Omental fat pad (tissue), 4 donors: Measurements from ENCODE around the gene ZNF467. TPM values are rescaled to one million over a fixed set of nuclear protein-coding genes. Genes with fewer than 3 reads are reported as not detected.

ENCODE experiments used
- ATAC-seq: fragments of 150-250 bp; one replicate; pipeline ENCODE4 v1.9.1; 2016; ENCODE audit warnings: mild to moderate bottlenecking, moderate library complexity; ENCODE audit not compliant: low FRiP score
- DNase-seq: peaks from one replicate; pipeline ENCODE4 v3.0.0-alpha.2; 2019; ENCODE audit warnings: low spot score
- total RNA-seq, 4 donors: library from RNA; depleted of rRNA; stranded (reverse); fragments of >200 nt; gene quantifications; one replicate each; pipeline ENCODE4 v1.1.0, GENCODE V29; 2016
- TF ChIP-seq, protein P1 (sequence below), 3 donors: fragments of 450-650 bp; IDR thresholded peaks; one replicate each; pipeline ENCODE4 v1.5.1; 2016 to 2017; ENCODE audit warnings: antibody characterized with exemption in 3 of 3, mild to moderate bottlenecking in 3 of 3, moderate library complexity in 2 of 3

The ZNF467 gene
- total RNA-seq, 4 donors from 2014 or later = 4.2 to 15.8 (median 7.0) TPM

DNA sequence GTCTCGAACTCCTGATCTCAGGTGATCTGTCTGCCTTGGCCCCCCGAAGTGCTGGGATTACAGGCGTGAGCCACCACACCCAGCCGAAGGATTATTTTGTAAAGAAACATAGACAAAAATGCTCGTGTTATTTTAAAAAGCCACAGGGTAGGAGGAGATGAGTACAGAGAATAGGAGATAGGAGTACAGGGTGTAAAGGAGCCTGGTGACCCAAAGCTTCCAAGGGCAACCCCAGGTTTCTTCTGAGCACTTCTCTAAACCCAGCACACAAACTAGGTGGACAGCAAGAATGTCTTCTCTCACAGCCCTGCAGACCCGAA is 54.7 kb downstream of the ZNF467 start:
- TF ChIP-seq, protein P1, sequence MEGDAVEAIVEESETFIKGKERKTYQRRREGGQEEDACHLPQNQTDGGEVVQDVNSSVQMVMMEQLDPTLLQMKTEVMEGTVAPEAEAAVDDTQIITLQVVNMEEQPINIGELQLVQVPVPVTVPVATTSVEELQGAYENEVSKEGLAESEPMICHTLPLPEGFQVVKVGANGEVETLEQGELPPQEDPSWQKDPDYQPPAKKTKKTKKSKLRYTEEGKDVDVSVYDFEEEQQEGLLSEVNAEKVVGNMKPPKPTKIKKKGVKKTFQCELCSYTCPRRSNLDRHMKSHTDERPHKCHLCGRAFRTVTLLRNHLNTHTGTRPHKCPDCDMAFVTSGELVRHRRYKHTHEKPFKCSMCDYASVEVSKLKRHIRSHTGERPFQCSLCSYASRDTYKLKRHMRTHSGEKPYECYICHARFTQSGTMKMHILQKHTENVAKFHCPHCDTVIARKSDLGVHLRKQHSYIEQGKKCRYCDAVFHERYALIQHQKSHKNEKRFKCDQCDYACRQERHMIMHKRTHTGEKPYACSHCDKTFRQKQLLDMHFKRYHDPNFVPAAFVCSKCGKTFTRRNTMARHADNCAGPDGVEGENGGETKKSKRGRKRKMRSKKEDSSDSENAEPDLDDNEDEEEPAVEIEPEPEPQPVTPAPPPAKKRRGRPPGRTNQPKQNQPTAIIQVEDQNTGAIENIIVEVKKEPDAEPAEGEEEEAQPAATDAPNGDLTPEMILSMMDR (IDR thresholded peaks at IDR 0.05) = no peak
- no peak for DNase-seq
- ATAC-seq = no peak

DNA sequence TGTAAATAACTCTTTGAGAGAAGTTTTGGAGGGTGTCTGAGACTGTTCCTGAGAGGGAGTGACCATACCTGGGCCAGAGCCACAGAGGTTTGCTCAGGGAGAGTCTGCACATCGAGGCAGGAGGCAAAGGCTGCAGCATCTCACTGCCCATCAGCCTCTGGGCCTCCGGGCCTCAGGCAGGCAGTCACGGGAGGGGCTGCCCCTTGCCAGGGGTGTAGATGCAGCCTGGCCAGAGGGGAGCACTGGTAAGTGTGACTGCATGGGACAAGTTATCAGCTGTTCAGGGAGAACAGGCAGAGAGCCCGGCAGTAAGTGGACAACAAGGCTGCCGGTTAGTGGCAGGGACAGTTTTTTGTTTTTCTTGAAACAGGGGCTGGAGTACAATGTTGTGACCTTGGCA is 55.9 kb downstream of the ZNF467 start:
- no peak for ATAC-seq
- no peak for DNase-seq
- TF ChIP-seq, protein P1 (IDR thresholded peaks at IDR 0.05) = no peak

DNA sequence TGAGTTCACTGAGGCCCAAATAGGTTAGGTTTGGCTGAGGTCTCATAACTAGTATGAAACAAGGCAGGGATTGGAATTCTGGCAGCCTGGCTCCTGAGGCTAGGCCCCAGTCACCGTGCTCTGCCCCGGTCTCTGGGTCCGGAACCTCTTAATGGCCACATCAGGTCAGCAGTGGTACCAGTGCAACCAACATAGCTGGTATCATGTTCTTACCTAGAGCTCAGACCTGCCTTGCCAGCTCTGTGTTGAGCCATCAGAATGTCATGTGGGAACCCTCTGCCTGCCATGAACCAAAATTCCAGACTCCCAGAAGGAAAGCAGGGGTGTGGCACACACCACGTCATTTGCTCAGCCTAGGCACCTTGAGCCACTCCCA is 56.5 kb downstream of the ZNF467 start:
- no peak for ATAC-seq
- TF ChIP-seq, protein P1 (IDR thresholded peaks at IDR 0.05) = no peak
- no peak for DNase-seq

DNA sequence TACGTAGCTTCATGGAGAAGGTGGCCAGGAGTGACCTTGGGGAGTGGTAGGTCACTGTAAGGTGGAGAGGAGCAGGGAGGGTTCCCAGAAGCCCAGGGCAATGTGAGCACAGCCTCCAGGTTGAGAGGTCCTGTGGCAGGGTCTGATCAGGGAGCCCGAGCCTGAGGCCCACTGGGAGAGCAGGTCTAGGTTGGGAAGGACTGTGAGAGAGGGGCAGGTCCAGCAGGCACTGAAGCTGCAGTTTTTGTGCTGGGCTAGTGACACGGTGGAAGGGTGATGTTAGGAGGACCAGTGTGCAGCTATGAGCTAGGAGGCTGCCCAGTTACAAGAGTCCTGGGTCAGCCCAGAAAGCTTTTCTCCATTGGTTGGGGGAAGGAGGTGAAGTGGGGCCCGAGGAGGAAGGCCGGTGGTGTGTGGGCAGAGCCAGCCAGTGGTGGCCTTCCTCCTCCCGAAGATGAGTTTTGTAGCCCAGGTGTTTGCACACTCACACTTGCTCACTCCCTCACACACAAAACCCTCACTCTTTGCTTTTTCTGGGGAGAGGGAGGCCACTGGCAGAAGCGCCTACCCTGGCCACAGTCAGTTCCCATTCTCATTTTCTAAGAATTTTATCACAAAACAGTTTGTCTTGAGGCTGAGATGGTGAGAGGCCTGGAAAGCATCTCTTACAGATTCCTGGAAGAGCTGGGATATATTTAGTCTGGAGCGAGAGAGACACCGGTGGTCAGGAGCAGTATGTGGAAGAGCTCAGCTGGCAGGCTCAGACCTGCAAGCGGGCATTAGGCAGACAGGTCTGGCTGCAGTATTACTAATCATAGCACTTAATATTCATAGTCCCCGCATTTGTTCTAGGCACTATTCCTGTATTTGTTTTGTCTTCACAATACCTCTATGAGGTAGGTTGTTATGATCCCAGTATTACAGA is 57.1 kb downstream of the ZNF467 start:
- DNase-seq (peak; percentile 13), ATAC-seq (no peak)
- TF ChIP-seq, protein P1 (IDR thresholded peaks at IDR 0.05) = no peak

DNA sequence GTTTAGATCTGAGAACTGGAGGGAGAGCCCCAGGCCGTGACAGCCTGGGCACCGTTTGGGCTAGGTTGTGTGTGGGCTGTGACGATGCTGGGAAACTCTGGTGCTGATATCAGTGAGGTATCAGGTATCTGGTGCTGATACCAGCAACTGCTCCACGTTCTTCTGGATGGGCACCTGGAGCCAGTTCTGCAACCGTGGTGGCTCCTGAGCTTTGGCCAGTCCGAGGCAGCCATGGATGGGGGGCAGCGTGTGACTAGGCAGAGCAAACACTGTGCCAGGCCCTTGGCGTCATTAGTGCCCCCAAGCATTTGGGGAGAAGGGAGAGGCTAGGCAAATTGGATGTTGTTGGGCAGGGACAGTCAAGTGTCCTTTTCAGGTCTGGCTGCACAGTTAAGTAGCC is 57.9 kb downstream of the ZNF467 start:
- ATAC-seq (no peak), DNase-seq (peak; percentile 20)
- TF ChIP-seq, protein P1 (IDR thresholded peaks at IDR 0.05) = no peak

GRCh38 chr7:149714910-149715471 is 58.4 kb downstream of the ZNF467 start:
- TF ChIP-seq, protein P1 (IDR thresholded peaks at IDR 0.05) = no peak
- DNase-seq (no peak), ATAC-seq (peak; percentile 37)

Other genes with a start within 250 kb of the ZNF467 start
- 10 to 100 TPM in 2 of 4 donors, 1 to 10 TPM in 2; 4.4 to 20.6 (median 10.4) TPM for gene ZNF862, start 64.8 kb upstream of the ZNF467 start, total RNA-seq
- 10 to 100 TPM in 2 of 4 donors, 1 to 10 TPM in 2; 7.1 to 21.2 (median 11.1) TPM for gene ATP6V0E2, start 100.4 kb upstream of the ZNF467 start, total RNA-seq